ENCODE measurements around the gene SLC38A10. TPM values are rescaled to one million over a fixed set of nuclear protein-coding genes. Genes with fewer than 3 reads are reported as not detected.

SLC38A10 gene
- total RNA-seq, 6 donors from 2014 or later, result 90.6 to 208 (median 110) TPM

DNA sequence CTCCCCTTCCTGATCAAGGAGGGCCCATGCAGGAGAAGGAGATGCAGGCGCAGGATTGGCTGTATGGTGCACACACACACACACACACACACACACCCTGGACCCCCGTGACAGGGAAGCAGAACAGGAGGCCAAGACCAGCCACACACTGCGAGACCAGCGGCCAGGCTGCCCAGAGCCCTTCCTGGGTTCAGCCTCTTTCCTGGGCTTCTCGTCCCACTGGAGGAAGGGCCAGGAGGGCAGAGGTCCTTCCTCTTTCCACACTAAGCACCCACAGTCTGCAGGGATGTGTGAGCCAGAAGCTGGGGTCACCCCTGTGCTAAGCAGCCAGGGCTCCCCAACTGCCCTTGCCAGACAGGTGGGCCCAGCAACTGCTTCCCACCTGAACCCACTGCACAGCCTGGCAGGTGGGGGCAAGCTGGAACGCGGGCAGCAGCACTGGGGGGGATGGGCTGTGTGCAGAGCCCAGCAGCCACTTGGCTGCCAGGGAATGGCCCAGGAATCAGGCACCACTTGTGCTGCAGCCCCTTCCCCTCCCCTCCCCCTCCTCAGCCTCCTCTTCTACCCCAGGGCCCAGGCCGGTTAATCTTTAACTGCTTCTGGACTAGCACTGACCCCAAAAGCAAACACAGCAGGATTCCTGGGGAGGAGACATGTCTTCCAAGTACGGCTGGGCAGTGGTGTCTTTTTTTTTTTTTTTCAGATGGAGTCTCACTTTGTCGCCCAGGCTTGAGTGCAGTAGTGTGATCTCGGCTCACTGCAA is 44.6 kb upstream of the SLC38A10 start:
- Histone ChIP-seq H3K27me3 (peaks cover 0 to 35% (median 7%) of the 10 kb centered on the region in 4 donors), H3K27ac (peak overlapping the region; percentile 30 to 98 (median 74)), H3K4me3 (no peak overlapping the region), H3K9me3 (no peaks in the 10 kb centered on the region), H3K4me1 (peaks cover 43 to 78% (median 62%) of the 10 kb centered on the region in 4 donors), H3K36me3 (no peaks in the 10 kb centered on the region)
- DNase-seq, result peak; percentile 53 to 67
- TF ChIP-seq POLR2A (IDR thresholded peaks at IDR 0.05), result peak in 1 of 4 donors; percentile 21
- TF ChIP-seq POLR2AphosphoS5 (IDR thresholded peaks at IDR 0.05), result no peak
- WGBS, 2 donors, result 59% methylated on average over 8 to 11 of the region's 11 CpGs
- ATAC-seq (ENCODE audit: low FRiP score in 2 of 2), result peak in 1 of 2 donors; percentile 2

DNA sequence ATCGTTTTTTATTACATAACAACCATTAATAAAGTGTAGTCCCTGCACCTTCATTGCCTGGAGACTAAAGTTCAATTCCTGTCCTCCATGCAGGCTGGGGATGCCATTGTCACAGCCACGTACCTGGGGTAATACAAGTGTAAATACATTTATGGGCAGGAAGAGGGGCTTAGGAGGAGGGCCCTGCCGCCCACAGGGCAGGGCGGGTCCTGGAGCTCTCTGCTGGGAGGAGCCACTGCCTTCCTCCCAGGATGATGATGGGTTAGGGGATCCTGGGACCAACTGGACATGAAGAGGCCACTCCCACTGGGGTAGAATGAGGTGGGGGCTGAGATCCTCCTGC is 44.1 kb upstream of the SLC38A10 start:
- ATAC-seq (ENCODE audit: low FRiP score in 2 of 2), result no peak
- H3K27me3 ChIP-seq, result peaks cover 0 to 32% (median 7%) of the 10 kb centered on the region in 4 donors

DNA sequence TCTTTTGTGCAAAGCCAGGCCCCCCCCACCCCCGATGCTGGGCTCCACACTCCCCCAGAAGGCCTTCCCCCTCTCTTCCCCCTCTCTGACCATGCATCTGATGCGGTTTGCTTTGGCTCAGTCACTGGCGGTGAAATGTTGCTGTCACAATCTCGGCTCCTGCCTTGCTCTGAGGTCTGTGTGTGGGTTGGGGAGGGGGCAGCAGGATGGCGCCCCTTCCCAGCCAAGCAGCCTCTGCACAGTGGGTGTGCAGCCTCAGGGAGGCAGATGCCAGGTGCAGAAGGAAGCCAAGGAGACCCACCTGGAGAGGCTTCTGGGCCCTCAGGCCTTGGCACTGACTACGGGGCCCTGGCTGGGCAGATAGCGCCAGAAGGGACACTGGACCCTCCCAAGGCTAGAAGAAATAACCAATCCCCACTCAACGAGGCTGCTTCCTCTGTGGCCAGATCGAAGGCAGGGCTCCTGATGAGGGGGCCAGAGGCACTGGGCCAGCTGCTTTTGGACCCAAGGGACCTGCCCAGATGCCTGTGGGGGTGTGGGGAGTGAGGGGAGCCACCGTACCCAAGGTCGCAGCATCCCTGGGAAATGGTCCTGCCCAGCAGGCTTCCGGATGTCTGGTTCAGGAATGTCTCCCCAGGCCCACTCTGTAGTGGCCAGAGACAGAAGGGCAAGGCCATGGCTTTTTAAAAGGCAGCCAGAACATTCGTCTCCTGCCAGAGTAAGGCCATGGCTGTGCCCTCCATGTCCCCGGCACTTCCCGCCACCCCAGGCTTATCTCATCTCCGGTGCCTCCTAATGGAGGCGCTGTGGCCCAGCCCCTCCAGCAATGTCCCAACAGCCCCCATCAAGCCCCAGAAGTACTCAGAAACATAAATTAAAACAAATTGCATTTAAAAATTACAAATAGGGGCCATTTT is 43.4 kb upstream of the SLC38A10 start:
- H3K4me1 ChIP-seq, result peaks cover 43 to 83% (median 65%) of the 10 kb centered on the region in 4 donors

More for the DNA sequence above, 44.1 kb upstream of the SLC38A10 start:
- WGBS, 2 donors, result 65 to 68% methylated on average over 3 to 4 of the region's 4 CpGs
- H3K4me3 ChIP-seq, result no peak overlapping the region
- TF ChIP-seq EP300 (IDR thresholded peaks at IDR 0.05) (no peak), POLR2AphosphoS5 (IDR thresholded peaks at IDR 0.05) (no peak), POLR2A (IDR thresholded peaks at IDR 0.05) (no peak)
- TF ChIP-seq, protein P1, sequence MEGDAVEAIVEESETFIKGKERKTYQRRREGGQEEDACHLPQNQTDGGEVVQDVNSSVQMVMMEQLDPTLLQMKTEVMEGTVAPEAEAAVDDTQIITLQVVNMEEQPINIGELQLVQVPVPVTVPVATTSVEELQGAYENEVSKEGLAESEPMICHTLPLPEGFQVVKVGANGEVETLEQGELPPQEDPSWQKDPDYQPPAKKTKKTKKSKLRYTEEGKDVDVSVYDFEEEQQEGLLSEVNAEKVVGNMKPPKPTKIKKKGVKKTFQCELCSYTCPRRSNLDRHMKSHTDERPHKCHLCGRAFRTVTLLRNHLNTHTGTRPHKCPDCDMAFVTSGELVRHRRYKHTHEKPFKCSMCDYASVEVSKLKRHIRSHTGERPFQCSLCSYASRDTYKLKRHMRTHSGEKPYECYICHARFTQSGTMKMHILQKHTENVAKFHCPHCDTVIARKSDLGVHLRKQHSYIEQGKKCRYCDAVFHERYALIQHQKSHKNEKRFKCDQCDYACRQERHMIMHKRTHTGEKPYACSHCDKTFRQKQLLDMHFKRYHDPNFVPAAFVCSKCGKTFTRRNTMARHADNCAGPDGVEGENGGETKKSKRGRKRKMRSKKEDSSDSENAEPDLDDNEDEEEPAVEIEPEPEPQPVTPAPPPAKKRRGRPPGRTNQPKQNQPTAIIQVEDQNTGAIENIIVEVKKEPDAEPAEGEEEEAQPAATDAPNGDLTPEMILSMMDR (IDR thresholded peaks at IDR 0.05), result no peak
- peak overlapping the region; percentile 30 to 98 (median 74) for H3K27ac ChIP-seq
- H3K9me3 ChIP-seq, result no peaks in the 10 kb centered on the region
- DNase-seq, result no peak
- peaks cover 43 to 83% (median 65%) of the 10 kb centered on the region in 4 donors for H3K4me1 ChIP-seq
- no peaks in the 10 kb centered on the region for H3K36me3 ChIP-seq

DNA sequence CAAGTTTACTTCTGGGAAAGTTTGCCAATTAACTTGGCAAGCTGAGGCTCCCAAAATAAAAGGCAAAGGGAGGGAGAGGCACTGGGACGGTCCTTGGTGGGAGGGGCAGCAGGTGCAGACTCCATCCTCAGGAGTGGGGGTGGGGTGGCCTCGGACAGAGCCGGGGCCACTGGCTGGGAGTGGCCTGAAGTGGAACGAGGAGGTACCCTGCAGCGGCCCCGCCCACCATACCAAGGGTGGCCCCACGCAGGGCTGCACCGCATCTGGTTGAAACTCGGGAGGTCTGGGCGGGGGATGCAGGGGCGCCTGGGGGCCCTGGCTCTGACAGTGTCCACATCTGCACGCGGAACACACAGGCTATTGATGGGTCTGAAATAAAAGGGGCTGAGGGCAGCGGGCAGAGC is 42.4 kb upstream of the SLC38A10 start:
- WGBS, 2 donors, result 44 to 68% methylated on average over 4 to 12 of the region's 14 CpGs
- no peak for TF ChIP-seq EP300 (IDR thresholded peaks at IDR 0.05)
- TF ChIP-seq POLR2AphosphoS5 (IDR thresholded peaks at IDR 0.05), result no peak
- TF ChIP-seq, protein P1 (IDR thresholded peaks at IDR 0.05), result no peak
- TF ChIP-seq POLR2A (IDR thresholded peaks at IDR 0.05), result no peak
- H3K27ac ChIP-seq, result peak overlapping the region in 2 of 4 donors; percentile 70 to 81
- ATAC-seq (ENCODE audit: low FRiP score in 2 of 2), result peak in 1 of 2 donors; percentile 38
- H3K27me3 ChIP-seq, result peaks cover 0 to 15% (median 6%) of the 10 kb centered on the region in 4 donors
- peak; percentile 85 to 86 for DNase-seq
- H3K4me1 ChIP-seq, result peaks cover 43 to 74% (median 60%) of the 10 kb centered on the region in 4 donors
- H3K4me3 ChIP-seq, result no peak overlapping the region
- H3K36me3 ChIP-seq, result no peaks in the 10 kb centered on the region
- H3K9me3 ChIP-seq, result no peaks in the 10 kb centered on the region

More for the DNA sequence above, 43.4 kb upstream of the SLC38A10 start:
- Histone ChIP-seq H3K36me3 (no peaks in the 10 kb centered on the region), H3K9me3 (no peaks in the 10 kb centered on the region), H3K27me3 (peaks cover 0 to 26% (median 7%) of the 10 kb centered on the region in 4 donors), H3K4me3 (no peak overlapping the region), H3K27ac (peak overlapping the region; percentile 30 to 98 (median 68))
- DNase-seq (peak in 1 of 2 donors; percentile 55), ATAC-seq (ENCODE audit: low FRiP score in 2 of 2) (no peak)
- TF ChIP-seq, protein P1 (IDR thresholded peaks at IDR 0.05), result no peak
- TF ChIP-seq POLR2A (IDR thresholded peaks at IDR 0.05), result no peak
- TF ChIP-seq POLR2AphosphoS5 (IDR thresholded peaks at IDR 0.05), result no peak
- no peak for TF ChIP-seq EP300 (IDR thresholded peaks at IDR 0.05)
- 64 to 72% methylated on average over 10 to 16 of the region's 17 CpGs for WGBS, 2 donors

DNA sequence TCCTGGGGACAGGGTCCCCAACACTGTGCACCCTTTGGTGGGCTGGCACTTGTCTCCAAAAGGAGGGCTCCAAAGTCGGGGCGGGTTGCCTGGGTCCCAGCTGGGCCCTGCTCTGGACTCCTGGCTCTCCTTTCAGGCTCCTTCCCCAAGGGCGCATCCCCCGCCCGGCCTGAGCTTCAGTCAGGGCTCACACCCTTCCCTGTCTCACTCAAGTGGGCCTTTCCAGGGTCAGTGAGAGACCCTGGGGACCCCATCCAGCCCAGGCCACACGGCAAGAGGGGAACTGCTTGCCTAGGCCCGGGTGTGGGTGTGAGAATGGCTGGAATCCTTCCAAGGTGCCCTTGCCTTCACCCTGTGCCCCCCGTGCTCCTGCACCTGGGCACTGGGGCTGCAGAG is 41.8 kb upstream of the SLC38A10 start:
- TF ChIP-seq, protein P1 (IDR thresholded peaks at IDR 0.05), result no peak
- no peak for TF ChIP-seq EP300 (IDR thresholded peaks at IDR 0.05)
- no peak for TF ChIP-seq POLR2A (IDR thresholded peaks at IDR 0.05)
- TF ChIP-seq POLR2AphosphoS5 (IDR thresholded peaks at IDR 0.05), result no peak
- no peak for ATAC-seq (ENCODE audit: low FRiP score in 2 of 2)
- H3K9me3 ChIP-seq, result no peaks in the 10 kb centered on the region
- peak in 1 of 2 donors; percentile 73 for DNase-seq
- no peaks in the 10 kb centered on the region for H3K36me3 ChIP-seq
- no peak overlapping the region for H3K4me3 ChIP-seq
- peaks cover 0 to 13% (median 6%) of the 10 kb centered on the region in 4 donors for H3K27me3 ChIP-seq
- H3K4me1 ChIP-seq, result peaks cover 39 to 75% (median 55%) of the 10 kb centered on the region in 4 donors
- whole genome bisulfite sequencing, 2 donors, result 52 to 55% methylated on average over 5 to 7 of the region's 8 CpGs
- peak overlapping the region; percentile 11 to 81 (median 51) for H3K27ac ChIP-seq
